T follicular helper cell (primary cell): ENCODE data around the gene PRDM16.

ENCODE experiments used
- DNase-seq: peaks from one replicate; pipeline ENCODE4 v3.0.0-alpha.2; 2020; ENCODE audit warnings: low read depth

Gene PRDM16

DNA sequence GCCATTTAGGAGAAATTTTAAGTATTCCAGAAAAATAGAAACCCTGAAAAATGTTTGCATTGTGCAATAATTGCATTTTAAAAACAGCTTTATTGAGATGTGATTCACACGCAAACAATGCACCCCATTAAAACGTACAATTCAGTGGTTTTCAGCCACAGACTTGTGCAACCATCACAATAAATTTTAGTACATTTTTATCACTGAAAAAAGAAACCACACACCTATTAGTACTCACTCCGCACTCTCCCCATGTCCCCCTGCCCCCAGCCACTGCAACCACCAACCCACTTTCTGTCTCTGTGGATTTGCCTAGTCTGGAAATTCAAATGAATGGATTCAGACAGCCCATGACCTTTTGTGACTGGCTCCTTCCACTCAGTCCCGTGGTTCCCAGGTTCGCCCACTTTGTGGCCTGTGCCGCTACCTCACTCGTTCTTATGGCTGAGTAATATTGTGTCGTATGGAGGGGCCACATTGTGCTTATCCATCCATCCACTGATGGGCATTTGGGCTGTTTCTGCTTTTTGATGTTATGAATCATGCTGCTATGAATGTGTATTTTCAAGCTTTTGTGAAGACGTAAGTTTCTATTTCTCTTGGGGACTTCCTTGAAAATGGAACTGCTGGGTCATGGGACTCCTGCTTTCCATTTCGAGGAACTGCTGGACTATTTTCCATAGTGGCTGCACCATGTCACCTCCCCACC, 237.7 kb downstream of the PRDM16 start:
- no peak for DNase-seq

DNA sequence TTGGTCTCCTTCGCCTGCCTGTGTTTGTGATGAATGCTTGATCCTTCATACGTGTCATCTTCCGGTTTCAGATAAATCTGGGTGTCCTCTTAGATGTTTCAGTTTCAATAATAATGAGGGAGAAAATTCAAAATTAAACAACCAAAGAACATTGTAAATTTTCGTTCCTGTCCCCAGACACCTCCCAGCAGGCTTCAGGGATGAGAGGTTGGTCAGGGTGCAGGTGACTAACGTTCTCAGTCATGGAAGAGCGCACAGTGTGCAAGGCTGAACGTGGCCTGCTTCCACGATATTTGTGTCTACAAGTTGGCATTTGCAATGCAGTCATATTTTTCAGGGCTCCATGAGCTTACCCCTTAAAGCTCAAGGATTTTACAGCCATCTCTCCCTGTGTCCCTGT, 238.4 kb downstream of the PRDM16 start:
- DNase-seq: no peak

DNA sequence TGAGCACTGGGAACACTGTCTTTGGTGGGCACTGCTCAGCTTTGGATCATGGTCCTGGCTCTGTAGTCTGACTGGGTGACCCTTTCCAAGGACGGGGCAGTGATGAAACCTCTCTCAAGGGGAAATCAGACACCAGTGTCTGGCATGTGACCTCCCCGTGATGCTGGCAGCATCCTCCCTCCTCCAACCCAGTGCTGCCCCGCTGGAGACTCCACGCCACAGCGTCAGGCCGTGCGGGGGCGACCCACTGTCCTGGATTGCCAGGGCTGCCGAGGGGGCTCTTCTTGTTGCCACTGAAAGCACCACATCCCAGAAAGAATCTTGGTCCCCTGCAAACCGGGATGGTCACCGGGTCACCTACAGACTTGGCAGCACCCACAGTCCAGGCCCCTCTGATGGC, 239.1 kb downstream of the PRDM16 start:
- no peak for DNase-seq

DNA sequence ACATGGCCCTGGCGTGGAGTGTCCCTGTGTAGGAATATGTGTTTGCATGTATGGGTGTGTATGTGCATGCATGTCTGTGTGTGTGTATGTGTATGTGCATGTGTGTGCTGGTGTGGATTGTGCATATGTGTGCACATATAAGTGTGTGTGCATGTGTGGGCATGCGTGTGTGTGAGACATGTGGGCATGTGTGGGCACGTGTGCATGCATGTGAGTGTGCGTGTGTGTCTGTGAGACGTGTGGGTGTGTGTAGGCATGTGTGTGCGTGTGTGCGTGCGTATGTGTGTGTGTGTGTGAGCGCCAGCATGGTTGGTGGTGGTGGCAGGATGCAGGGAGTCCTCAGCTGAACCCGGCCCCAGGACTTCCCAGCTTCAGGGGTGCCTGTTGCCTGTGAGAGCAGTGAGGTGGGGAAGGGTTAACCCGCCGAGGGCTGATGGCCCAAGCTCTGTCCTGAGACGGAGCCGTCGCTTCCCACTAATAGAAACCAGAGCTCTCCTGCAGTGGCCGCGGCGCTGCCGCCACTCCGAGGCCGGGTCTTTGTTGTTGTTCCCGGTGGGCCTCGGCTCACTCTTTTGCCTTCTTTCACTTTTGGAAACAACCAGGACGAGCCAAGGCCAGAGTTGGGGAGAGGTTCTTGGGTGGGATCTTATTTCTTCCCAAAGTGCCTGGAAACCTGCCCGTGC, 241.9 kb downstream of the PRDM16 start:
- DNase-seq: no peak

GRCh38 chr1:3311711-3312110, 242.7 kb downstream of the PRDM16 start:
- DNase-seq: no peak

DNA sequence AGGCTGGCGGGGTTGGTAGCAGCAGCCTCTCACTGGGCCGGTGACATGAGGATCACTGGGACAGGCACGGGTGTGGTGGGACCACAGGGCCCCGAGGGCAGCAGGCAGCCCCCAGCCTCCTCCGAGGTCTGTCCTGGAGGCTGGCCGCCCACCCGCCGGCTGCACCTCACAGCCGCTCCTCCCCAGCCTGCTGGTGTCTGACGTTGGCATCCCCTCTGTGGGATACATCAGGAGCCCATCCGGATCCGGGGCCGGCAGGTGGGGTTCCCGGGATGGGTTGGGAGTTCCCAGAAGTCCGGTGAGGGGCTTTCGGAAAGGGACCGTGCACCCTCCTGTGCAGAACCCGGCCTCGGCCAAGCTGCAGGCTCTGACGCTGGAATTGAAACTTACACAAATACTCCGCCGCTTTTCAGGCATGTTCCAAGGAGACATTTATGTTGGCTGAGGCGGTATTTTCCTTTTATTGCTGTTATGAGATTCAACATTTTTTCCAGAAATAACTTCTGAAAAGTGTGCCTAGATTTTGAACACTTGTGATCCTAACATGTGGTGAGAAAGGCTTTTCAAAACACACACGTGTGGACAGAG, 243.4 kb downstream of the PRDM16 start:
- no peak for DNase-seq

DNA sequence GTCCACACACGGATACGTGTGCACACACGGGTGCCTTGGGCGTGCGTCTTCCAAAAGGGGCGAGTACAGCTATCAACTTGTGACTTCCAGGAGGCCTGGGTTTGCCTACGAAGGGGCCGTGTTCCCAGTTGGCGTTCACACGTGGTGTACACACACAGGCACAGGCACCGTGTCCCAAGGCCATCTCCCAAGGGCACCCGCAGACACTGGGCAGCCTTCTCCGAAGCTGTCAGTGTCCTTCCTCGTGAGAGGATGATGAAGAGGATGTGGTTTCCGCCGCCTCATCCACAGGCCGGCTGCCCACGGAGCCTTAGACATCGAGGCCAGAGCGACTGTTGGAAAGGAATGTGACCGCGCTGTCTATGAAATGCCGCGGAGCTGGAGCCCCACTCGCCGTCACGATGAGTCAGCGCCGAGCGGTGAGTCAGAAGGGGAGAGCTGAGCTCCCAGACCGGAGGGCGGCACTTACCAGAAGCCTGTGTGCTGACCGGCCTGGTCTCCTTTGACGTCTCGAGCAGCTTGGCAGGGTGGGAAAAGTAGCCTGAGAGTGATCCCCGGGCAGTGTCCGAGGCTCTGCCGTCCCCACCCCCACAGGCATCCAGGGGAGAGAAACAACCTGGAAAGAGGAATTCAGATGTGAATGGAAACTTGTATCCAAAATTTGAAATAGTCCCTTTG, 244.0 kb downstream of the PRDM16 start:
- DNase-seq: no peak

- DNase-seq: no peak
Observed at GRCh38 chr1:3313576-3313950, 244.6 kb downstream of the PRDM16 start.

- DNase-seq: no peak
Observed at GRCh38 chr1:3314491-3315381, 245.7 kb downstream of the PRDM16 start.

GRCh38 chr1:3315399-3316339, 246.7 kb downstream of the PRDM16 start:
- DNase-seq: no peak

- no peak for DNase-seq
Observed at GRCh38 chr1:3316340-3316943, 247.4 kb downstream of the PRDM16 start.

GRCh38 chr1:3317456-3317855, 248.5 kb downstream of the PRDM16 start:
- DNase-seq: no peak

GRCh38 chr1:3318329-3318728, 249.3 kb downstream of the PRDM16 start:
- no peak for DNase-seq

- DNase-seq: no peak
Observed at GRCh38 chr1:3319874-3320245, 250.9 kb downstream of the PRDM16 start.

DNA sequence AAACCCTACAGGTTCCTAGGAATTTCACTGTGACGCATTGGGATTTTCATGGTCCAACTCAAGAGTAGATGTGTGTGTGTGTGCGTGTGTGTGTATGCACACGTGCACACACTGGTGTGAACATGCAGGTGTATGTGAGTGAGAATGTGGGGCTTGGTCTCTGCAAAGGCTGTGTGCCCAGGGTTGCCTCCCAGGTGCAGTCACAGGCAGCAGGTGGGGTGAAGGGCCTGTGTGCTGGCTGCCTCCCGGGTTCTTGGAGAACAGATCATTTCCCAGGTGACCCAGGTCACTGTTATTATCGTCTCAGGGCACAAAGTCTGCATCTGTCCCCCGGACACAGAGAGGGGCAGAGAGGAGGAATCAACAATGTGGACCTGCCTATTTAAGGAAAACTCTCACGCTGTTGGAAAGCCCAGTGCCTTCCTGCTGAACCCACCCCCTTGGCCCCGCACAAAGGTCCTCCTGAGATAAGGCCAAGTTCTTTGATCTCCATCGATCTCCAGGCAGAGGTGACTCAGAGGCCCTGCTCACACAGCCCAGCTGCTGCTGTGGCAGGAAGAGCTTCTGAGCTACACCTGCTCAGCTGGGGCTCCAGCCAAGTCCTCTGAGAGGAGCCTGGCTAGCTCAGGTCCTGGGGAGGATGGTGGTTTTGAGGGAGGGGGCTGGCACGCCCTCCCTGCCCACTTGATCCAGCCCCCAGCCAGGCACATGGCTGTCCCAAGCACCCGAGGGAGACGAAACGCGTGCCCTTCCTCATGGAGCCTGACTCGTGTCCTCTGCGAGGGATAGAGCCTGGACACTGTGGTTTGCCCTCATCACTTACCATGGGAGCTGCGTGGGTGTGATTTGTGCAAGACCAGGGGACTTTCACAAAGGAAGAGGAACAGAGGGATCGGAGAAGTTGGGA, 251.5 kb downstream of the PRDM16 start:
- DNase-seq: no peak

- DNase-seq: no peak
Observed at GRCh38 chr1:3321559-3322449, 252.8 kb downstream of the PRDM16 start.

DNA sequence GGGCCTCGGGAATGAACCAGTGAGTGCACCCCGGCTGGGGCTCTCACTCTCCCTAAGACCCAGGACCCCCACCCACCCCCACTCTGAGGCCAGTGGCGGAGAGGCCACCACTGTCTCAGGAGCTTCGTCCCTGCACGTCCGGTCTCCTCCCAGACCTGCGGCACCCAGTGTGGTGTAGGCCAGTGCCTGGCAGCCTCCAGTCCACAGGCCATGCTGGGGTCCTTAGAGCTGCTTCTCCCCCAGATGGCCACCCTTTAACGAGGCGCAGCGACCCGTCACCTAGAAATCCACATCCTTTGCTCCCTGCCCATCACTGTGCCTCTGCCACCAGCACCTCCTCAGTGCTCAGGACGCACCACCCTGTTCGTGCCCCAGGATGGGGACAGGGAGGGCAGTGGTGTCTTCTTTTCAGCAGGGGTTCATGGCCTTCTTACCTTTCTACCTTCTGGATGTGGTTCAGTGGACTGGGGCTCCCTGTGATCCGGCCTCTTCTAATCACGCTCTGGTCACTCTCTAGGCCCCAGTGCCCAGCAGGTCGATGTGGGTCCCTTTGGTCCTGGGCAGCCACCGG, 253.5 kb downstream of the PRDM16 start:
- no peak for DNase-seq
